Colonic mucosa (tissue), 4 donors: Measurements from ENCODE around the gene ARHGAP20. TPM values are rescaled to one million over a fixed set of nuclear protein-coding genes. Genes with fewer than 3 reads are reported as not detected.

ENCODE experiments used
- DNase-seq: peaks from one replicate; pipeline ENCODE4 v3.0.0-alpha.2; 2020
- H3K27ac ChIP-seq: fragments of 200-600 bp; one replicate; pipeline ENCODE4 v1.8.0; 2021
- H3K27me3 ChIP-seq: fragments of 200-600 bp; one replicate; pipeline ENCODE4 v1.8.0; 2021
- H3K36me3 ChIP-seq: fragments of 200-600 bp; one replicate; pipeline ENCODE4 v1.8.0; 2021
- H3K4me1 ChIP-seq: fragments of 200-600 bp; one replicate; pipeline ENCODE4 v1.8.0; 2021; ENCODE audit warnings: mild to moderate bottlenecking
- H3K4me3 ChIP-seq: fragments of 200-600 bp; one replicate; pipeline ENCODE4 v1.8.0; 2021
- H3K9ac ChIP-seq, 2 donors: one replicate each; pipeline ENCODE4 v1.7.0; 2013; ENCODE audit warnings: control low read depth in 2 of 2, low read depth in 2 of 2, low read length in 2 of 2
- H3K9me3 ChIP-seq: fragments of 200-600 bp; one replicate; pipeline ENCODE4 v1.8.0; 2021
- intact Hi-C: fragments of 100-400 bp; cut with DNase I; formaldehyde crosslinking; loops from one replicate; pipeline ENCODE4 v1.14.1; 2022
- total RNA-seq, 2 donors: library from RNA; stranded (reverse); fragmentation: NEBNext Ultra II Directional in 1 of 2; extraction: Animal tissue kit (Norgen Biotek cat#: 25700) in 1 of 2; gene quantifications; one replicate each; pipeline ENCODE4 v1.2.1, GENCODE V29; 2021
- TF ChIP-seq, protein P1 (sequence below): fragments of 200-600 bp; IDR thresholded peaks from one replicate; pipeline ENCODE4 v1.8.0; 2022; ENCODE audit warnings: antibody characterized with exemption, mild to moderate bottlenecking
- donor health status: healthy.
- donor health status: DM: no; HTN: no; CAD: no.
- donor health status: DM: no; HTN: no; CAD: no.

ARHGAP20 gene
- total RNA-seq, 2 donors from 2014 or later, result 0.74 to 1.3 TPM

DNA sequence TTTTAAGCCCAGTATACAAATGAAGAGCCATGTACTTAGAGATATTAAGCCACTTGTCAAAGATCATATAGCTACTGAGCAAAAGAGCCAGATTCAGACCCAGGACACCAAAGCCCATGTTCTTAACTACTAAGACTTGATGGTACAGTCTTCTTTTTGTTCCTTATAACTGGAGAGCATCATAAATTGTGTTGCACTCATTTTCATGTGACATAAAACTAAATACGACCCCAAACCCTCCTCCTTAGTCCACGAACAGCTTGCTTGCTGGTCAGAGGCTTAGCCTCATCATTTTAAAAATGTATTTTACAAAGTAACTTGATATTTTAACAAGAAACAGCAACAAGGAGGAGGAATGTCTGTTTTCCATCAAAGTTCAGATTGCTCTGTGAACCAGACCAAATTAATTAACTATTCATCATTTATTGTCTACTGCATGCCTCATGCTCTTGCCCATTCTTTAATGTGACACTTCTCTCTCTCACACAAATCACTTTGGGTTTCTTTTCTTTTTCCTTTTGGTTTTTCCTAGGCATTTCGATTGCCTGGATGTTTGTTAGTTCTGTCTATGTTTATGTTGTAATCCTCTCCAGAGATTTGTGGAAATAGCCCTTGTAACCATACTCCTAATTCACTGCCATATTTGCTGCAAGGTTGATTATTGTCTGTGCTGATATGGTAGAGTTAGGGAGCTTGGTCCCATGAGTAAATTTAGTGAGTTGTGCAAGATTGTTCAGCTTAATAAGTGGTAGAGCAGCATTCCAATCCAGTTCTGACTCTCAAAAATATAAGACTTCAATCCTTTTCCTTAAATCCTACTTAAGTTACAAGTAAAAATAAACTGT, 8.4 kb upstream of the ARHGAP20 start:
- Histone ChIP-seq H3K36me3 (no peaks in the 10 kb centered on the region), H3K9ac (no peak overlapping the region), H3K4me1 (no peaks in the 10 kb centered on the region), H3K27ac (no peak overlapping the region), H3K27me3 (no peaks in the 10 kb centered on the region), H3K4me3 (no peak overlapping the region), H3K9me3 (no peaks in the 10 kb centered on the region)
- no peak for DNase-seq
- intact Hi-C loops, result no loop called here
- TF ChIP-seq, protein P1, sequence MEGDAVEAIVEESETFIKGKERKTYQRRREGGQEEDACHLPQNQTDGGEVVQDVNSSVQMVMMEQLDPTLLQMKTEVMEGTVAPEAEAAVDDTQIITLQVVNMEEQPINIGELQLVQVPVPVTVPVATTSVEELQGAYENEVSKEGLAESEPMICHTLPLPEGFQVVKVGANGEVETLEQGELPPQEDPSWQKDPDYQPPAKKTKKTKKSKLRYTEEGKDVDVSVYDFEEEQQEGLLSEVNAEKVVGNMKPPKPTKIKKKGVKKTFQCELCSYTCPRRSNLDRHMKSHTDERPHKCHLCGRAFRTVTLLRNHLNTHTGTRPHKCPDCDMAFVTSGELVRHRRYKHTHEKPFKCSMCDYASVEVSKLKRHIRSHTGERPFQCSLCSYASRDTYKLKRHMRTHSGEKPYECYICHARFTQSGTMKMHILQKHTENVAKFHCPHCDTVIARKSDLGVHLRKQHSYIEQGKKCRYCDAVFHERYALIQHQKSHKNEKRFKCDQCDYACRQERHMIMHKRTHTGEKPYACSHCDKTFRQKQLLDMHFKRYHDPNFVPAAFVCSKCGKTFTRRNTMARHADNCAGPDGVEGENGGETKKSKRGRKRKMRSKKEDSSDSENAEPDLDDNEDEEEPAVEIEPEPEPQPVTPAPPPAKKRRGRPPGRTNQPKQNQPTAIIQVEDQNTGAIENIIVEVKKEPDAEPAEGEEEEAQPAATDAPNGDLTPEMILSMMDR, result no peak

DNA sequence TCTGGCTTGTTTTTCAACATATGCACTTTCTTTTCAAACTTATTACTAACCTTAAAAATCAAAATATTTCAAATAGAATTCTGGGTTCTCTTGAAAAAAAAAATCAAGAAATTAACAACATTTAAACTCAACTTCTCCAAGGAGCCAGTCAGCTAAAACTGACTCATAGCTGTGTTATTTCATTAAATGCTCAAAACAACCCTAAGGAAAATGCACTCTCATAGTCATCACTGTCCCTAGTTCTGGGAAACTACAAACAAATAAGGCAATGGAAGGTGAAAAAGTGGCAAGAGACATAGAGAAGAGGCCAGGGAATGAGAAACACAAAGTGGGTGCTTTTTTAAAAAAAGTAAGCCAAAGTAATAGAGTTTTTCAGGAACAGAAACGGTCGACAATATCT, 4.1 kb upstream of the ARHGAP20 start:
- Histone ChIP-seq H3K27me3 (peaks cover 15% of the 10 kb centered on the region), H3K36me3 (no peaks in the 10 kb centered on the region), H3K9me3 (no peaks in the 10 kb centered on the region), H3K27ac (no peak overlapping the region), H3K4me1 (peaks cover 3% of the 10 kb centered on the region), H3K9ac (no peak overlapping the region), H3K4me3 (no peak overlapping the region)
- DNase-seq, result no peak
- intact Hi-C loops, result loop anchor here (5.0 kb wide), 1 partner anchor 516 kb away; no protein-coding TSS in a partner anchor
- TF ChIP-seq, protein P1, result no peak

DNA sequence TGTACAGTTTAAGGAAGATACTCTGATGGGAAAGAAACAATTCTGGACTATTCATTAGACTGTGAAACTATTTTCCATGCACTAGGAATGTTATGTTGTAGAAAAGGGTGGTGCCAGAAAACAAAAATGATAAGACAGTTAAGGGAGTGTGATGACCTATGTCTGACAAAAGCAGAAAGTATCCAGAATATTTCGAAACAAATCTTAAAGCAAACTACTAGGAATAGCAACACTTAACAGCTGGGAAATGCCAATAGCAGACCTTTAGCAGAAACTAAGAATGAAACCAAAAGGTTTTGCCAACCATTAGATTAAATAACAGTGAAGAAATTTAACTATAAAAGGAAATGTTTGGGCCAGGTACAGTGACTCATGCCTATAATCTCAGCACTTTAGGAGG, 3.3 kb upstream of the ARHGAP20 start:
- no peak overlapping the region for H3K4me3 ChIP-seq
- DNase-seq, result no peak
- H3K27me3 ChIP-seq, result peaks cover 16% of the 10 kb centered on the region
- H3K27ac ChIP-seq, result no peak overlapping the region
- TF ChIP-seq, protein P1, result no peak
- no peaks in the 10 kb centered on the region for H3K36me3 ChIP-seq
- no peaks in the 10 kb centered on the region for H3K9me3 ChIP-seq
- intact Hi-C loops, result loop anchor here (5.0 kb wide), 1 partner anchor 517 kb away; no protein-coding TSS in a partner anchor
- no peak overlapping the region for H3K9ac ChIP-seq
- H3K4me1 ChIP-seq, result peaks cover 3% of the 10 kb centered on the region

DNA sequence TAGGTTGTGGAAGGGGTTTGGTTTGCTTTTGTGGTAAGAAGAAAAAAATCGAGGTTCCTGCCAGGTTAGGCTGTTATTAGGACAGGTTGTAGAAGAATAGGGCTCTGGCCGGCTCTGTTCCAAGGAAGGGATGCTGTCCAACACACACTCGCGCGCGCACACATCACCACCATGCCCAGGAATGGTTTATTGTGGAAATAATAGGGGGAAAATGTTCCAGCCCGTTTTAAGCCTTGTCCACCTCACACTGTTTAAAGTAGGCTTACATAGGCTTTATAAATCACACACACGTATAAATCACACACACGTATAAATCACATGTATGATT, 1.2 kb upstream of the ARHGAP20 start:
- Histone ChIP-seq H3K4me1 (peaks cover 3% of the 10 kb centered on the region), H3K36me3 (no peaks in the 10 kb centered on the region), H3K9me3 (no peaks in the 10 kb centered on the region), H3K27ac (no peak overlapping the region), H3K27me3 (peaks cover 16% of the 10 kb centered on the region), H3K9ac (no peak overlapping the region), H3K4me3 (peak overlapping the region; percentile 58)
- TF ChIP-seq, protein P1, result no peak
- intact Hi-C loops, result no loop called here
- DNase-seq, result no peak

GRCh38 chr11:110712659-110713448, 617 bp upstream of the ARHGAP20 start:
- Histone ChIP-seq H3K27ac (no peak overlapping the region), H3K27me3 (peaks cover 16% of the 10 kb centered on the region)
- TF ChIP-seq, protein P1, result peak; percentile 8

More at GRCh38 chr11:110712659-110713448, 617 bp upstream of the ARHGAP20 start:
- peak; percentile 29 for DNase-seq
- H3K36me3 ChIP-seq, result no peaks in the 10 kb centered on the region
- intact Hi-C loops, result no loop called here
- no peaks in the 10 kb centered on the region for H3K9me3 ChIP-seq
- H3K4me1 ChIP-seq, result peaks cover 3% of the 10 kb centered on the region
- H3K4me3 ChIP-seq, result peak overlapping the region; percentile 58
- H3K9ac ChIP-seq, result peak overlapping the region; percentile 47 to 52
